Heart left ventricle (tissue), 16 donors: ENCODE data around the gene GXYLT2. TPM values are rescaled to one million over a fixed set of nuclear protein-coding genes. Genes with fewer than 3 reads are reported as not detected.

ENCODE experiments used
- ATAC-seq, 4 donors: fragments of 200-7000 bp; cut with Tn5 transposase; one replicate each; pipeline ENCODE4 v1.9.1; 2020 to 2022; ENCODE audit warnings: moderate library complexity in 4 of 4, mild to moderate bottlenecking in 3 of 4, moderate number of reproducible peaks in 1 of 4
- DNase-seq, 5 donors: peaks; one replicate each; pipeline ENCODE4 v3.0.0-alpha.2; 2020
- H3K27ac ChIP-seq, 12 donors: fragments of 200-600 bp; sonication (generic) in 4 of 12; one replicate each; pipeline versions ENCODE4 v1.5.0 to v1.8.0; 2016 to 2022; ENCODE audit warnings: mild to moderate bottlenecking in 2 of 12
- H3K27me3 ChIP-seq, 9 donors: fragments of 200-600 bp; sonication (generic) in 2 of 9; one replicate each; pipeline versions ENCODE4 v1.5.1 to v1.8.0; 2016 to 2022; ENCODE audit warnings: mild to moderate bottlenecking in 3 of 9
- H3K36me3 ChIP-seq, 9 donors: fragments of 200-600 bp; sonication (generic) in 2 of 9; one replicate each; pipeline versions ENCODE4 v1.5.0 to v1.8.0; 2018 to 2022; ENCODE audit warnings: mild to moderate bottlenecking in 2 of 9
- H3K4me1 ChIP-seq, 12 donors: fragments of 200-600 bp; sonication (generic) in 4 of 12; one replicate each; pipeline versions ENCODE4 v1.5.0 to v1.8.0; 2016 to 2022; ENCODE audit warnings: mild to moderate bottlenecking in 3 of 12
- H3K4me3 ChIP-seq, 12 donors: fragments of 200-600 bp; sonication (generic) in 4 of 12; one replicate each; pipeline versions ENCODE4 v1.5.0 to v1.8.0; 2017 to 2022; ENCODE audit warnings: mild to moderate bottlenecking in 9 of 12, moderate library complexity in 4 of 12
- H3K9me3 ChIP-seq, 12 donors: fragments of 200-600 bp; sonication (generic) in 4 of 12; one replicate each; pipeline versions ENCODE4 v1.5.0 to v1.8.0; 2016 to 2022; ENCODE audit warnings: mild to moderate bottlenecking in 1 of 12
- CTCF ChIP-seq, 12 donors: fragments of 200-600 bp; sonication (generic) in 4 of 12; IDR thresholded peaks; one replicate each; pipeline versions ENCODE4 v1.5.0 to v1.8.0; 2018 to 2022; ENCODE audit warnings: antibody characterized with exemption in 12 of 12, mild to moderate bottlenecking in 5 of 12
- POLR2A ChIP-seq, 2 donors: fragments of 450-650 bp; IDR thresholded peaks; one replicate each; pipeline ENCODE4 v1.6.1; 2017; ENCODE audit warnings: antibody characterized with exemption in 2 of 2, mild to moderate bottlenecking in 2 of 2, moderate library complexity in 2 of 2
- WGBS, 4 donors: extraction: QIAGEN DNeasy Blood & Tissue Kit in 2 of 4; methylation state at CpG; one replicate each; pipeline versions ENCODE4 v1.1.5 to v1.1.7; 2013 to 2018; 5-methylcytosine and 5-hydroxymethylcytosine counted together
- intact Hi-C, 10 donors: fragments of 100-400 bp; cut with DNase I; formaldehyde crosslinking; loops; one replicate each; pipeline versions ENCODE4 v1.11.1 to v1.14.2; 2022
- polyA plus RNA-seq, 2 donors: library from polyadenylated mRNA; stranded (reverse); fragments of 200-250 nt; gene quantifications; one replicate each; pipeline ENCODE4 v1.2.3, GENCODE V29; 2013
- total RNA-seq, 9 donors: library from RNA; depleted of rRNA in 2 of 9; stranded (reverse); fragments of >200 nt in 2 of 9; fragmentation: NEBNext Ultra II Directional in 3 of 9; extraction: Animal tissue kit (Norgen Biotek cat#: 25700) in 3 of 9; gene quantifications; one replicate each; pipeline versions ENCODE4 v1.1.0 to v1.2.4, GENCODE V29; 2016 to 2023
- donor health status: ischemic (EF 13 %, LVEDD 7.1; RV severe dilation, severe dysfunction).
- donor health status: healthy with polysubstance abuse.
- donor health status: DM: no; HTN: yes; CAD: no.
- donor health status: DM: no; HTN: no; CAD: no.
- donor health status: ischemic (EF 25% LVEDD 6.9; RV normal size, moderate dysfunction).
- donor health status: ischemic (EF 25% LVEDD 5.7; RV mildly dilated, moderate dysfunction).
- donor health status: healthy.
- donor health status: DM: yes; HTN: yes; CAD: no.
- donor health status: ischemic (EF 35%, LVEDD 5.7; RV mildly dilated, moderate dysfunction).
- donor health status: nonischemic (EF 11% LVEDD 7.7; RV severe dilation, severe dysfunction).
- donor health status: DM: yes; HTN: yes; CAD: no.
- donor health status: PGD.
- donor health status: ischemic (EF 29% LVEDD 5.4; RV normal size, mild dysfunction).
- donor health status: nonischemic (EF 23%, LVEDD 6.1; RV moderate dilation, normal function).

The GXYLT2 gene
- total and polyA plus RNA-seq, 11 donors, result 3.4 to 35.2 (median 15.0) TPM

GRCh38 chr3:73026111-73026759, 138.4 kb downstream of the GXYLT2 start:
- intact Hi-C loops, result no loop called here
- H3K36me3 ChIP-seq, result no peaks in the 10 kb centered on the region
- no peaks in the 10 kb centered on the region for H3K9me3 ChIP-seq
- no peak for ATAC-seq
- H3K4me1 ChIP-seq, result peaks cover 8 to 70% (median 50%) of the 10 kb centered on the region in 12 donors
- no peak overlapping the region for H3K27ac ChIP-seq
- no peak overlapping the region for H3K4me3 ChIP-seq
- H3K27me3 ChIP-seq, result no peaks in the 10 kb centered on the region
- WGBS, 4 donors, result 72 to 85% (median 78%) methylated on average over 6 of the region's 6 CpGs
- DNase-seq, result no peak
- no peak for TF ChIP-seq CTCF (IDR thresholded peaks at IDR 0.05)
- no peak for TF ChIP-seq POLR2A (IDR thresholded peaks at IDR 0.05)

Other genes starting within 250 kb of the GXYLT2 start
- 10 to 100 TPM; 13.6 to 26.0 (median 19.9) TPM for gene SHQ1, start 39.6 kb upstream of the GXYLT2 start, total RNA-seq
- 10 to 100 TPM in 1 of 2 donors, 1 to 10 TPM in 1; 7.2 to 24.9 TPM for gene SHQ1, start 39.6 kb upstream of the GXYLT2 start, polyA plus RNA-seq
- gene PPP4R2, start 108.8 kb downstream of the GXYLT2 start, total RNA-seq, result 10 to 100 TPM; 41.2 to 69.7 (median 50.0) TPM
- 10 to 100 TPM; 17.0 to 22.0 TPM for gene PPP4R2, start 108.8 kb downstream of the GXYLT2 start, polyA plus RNA-seq
- gene EBLN2, start 173.6 kb downstream of the GXYLT2 start, total RNA-seq, result 1 to 10 TPM in 5 of 9 donors, under 1 TPM in 4; 0.36 to 2.5 (median 1.1) TPM
- 1 to 10 TPM in 1 of 2 donors, under 1 TPM in 1; 0.24 to 1.4 TPM for gene EBLN2, start 173.6 kb downstream of the GXYLT2 start, polyA plus RNA-seq